PC-3 (cell line): Measurements from ENCODE around the gene GNB2. TPM values are rescaled to one million over a fixed set of nuclear protein-coding genes. Genes with fewer than 3 reads are reported as not detected.

Experiments
- ATAC-seq: fragments of 200-7000 bp; cut with Tn5 transposase; 2 replicates; pipeline ENCODE4 v1.9.1; 2020; ENCODE audit warnings: mild to moderate bottlenecking, moderate library complexity
- BruUV-seq: library from RNA; stranded (reverse); fragments of 400-500 nt; replicated peaks from 2 replicates; lab custom pipeline; 2021; lab: Mats Ljungman, UMichigan
- CTCF ChIA-PET: fragments of 300-600 bp; sonication (Branson Sonifier 250); formaldehyde crosslinking; loops from one replicate; lab custom pipeline; 2022; ENCODE audit warnings: antibody characterized with exemption; lab: Charles Lee
- POLR2A ChIA-PET: fragments of 300-600 bp; sonication (Branson Sonifier 250); formaldehyde crosslinking; loops from one replicate; lab custom pipeline; 2022; ENCODE audit warnings: antibody characterized with exemption; ENCODE audit not compliant: unreplicated experiment; lab: Charles Lee
- DNase-seq: peaks from one replicate; pipeline ENCODE4 v3.0.0-alpha.2; 2015
- H2AFZ ChIP-seq: fragments of 300-600 bp; sonication (generic); 2 replicates; pipeline ENCODE4 v1.6.0; 2016; ENCODE audit warnings: antibody characterized with exemption, low read length
- H3F3A ChIP-seq: fragments of 300-600 bp; sonication (generic); one replicate; pipeline ENCODE4 v1.6.0; 2017; ENCODE audit warnings: antibody characterized with exemption, low read length, control low read depth, mild to moderate bottlenecking; ENCODE audit not compliant: unreplicated experiment
- H3K27ac ChIP-seq: fragments of 300-600 bp; sonication (generic); 2 replicates; pipeline ENCODE4 v1.5.1; 2016; ENCODE audit warnings: mild to moderate bottlenecking, low read length
- H3K27me3 ChIP-seq: fragments of 300-600 bp; sonication (generic); 2 replicates; pipeline ENCODE4 v1.6.1; 2016; ENCODE audit warnings: low read length, mixed read lengths
- H3K36me3 ChIP-seq: fragments of 300-600 bp; sonication (generic); 2 replicates; pipeline ENCODE4 v1.6.1; 2016; ENCODE audit warnings: low read depth, mixed run types, low read length, mixed read lengths
- H3K4me1 ChIP-seq: fragments of 300-600 bp; sonication (generic); 2 replicates; pipeline ENCODE4 v1.5.1; 2016; ENCODE audit warnings: low read length; ENCODE audit not compliant: insufficient read depth
- H3K4me2 ChIP-seq: fragments of 300-600 bp; sonication (generic); 2 replicates; pipeline ENCODE4 v1.6.0; 2016; ENCODE audit warnings: low read length
- H3K4me3 ChIP-seq: fragments of 300-600 bp; sonication (generic); 2 replicates; pipeline ENCODE4 v1.5.1; 2016; ENCODE audit warnings: mild to moderate bottlenecking, low read length, mixed read lengths
- H3K79me2 ChIP-seq: fragments of 300-600 bp; sonication (generic); 2 replicates; pipeline ENCODE4 v1.6.1; 2017; ENCODE audit warnings: low read length, mixed read lengths
- H3K9ac ChIP-seq: fragments of 300-600 bp; sonication (generic); 2 replicates; pipeline ENCODE4 v1.6.0; 2016; ENCODE audit warnings: mild to moderate bottlenecking, low read length
- H3K9me2 ChIP-seq: fragments of 300-600 bp; sonication (generic); replicated peaks from 2 replicates; pipeline ENCODE4 v1.6.1; 2016; ENCODE audit warnings: mixed run types, low read length, mixed read lengths
- H3K9me3 ChIP-seq: fragments of 300-600 bp; sonication (generic); 2 replicates; pipeline ENCODE4 v1.6.1; 2016; ENCODE audit warnings: low read length, mixed read lengths
- H4K20me1 ChIP-seq: fragments of 300-600 bp; sonication (generic); 2 replicates; pipeline ENCODE4 v1.6.1; 2016; ENCODE audit warnings: low read length, mixed read lengths
- CTCF ChIP-seq: fragments of 300-600 bp; sonication (generic); conservative IDR thresholded peaks from 2 replicates; pipeline ENCODE4 v1.5.1; 2017; ENCODE audit warnings: antibody characterized with exemption, low read depth, mild to moderate bottlenecking, low read length
- EZH2 ChIP-seq: fragments of 300-600 bp; sonication (generic); IDR thresholded peaks from one replicate; pipeline ENCODE4 v1.6.1; 2017; ENCODE audit warnings: antibody characterized with exemption, mild to moderate bottlenecking, low read length; ENCODE audit not compliant: unreplicated experiment
- EZH2phosphoT487 ChIP-seq: fragments of 300-600 bp; sonication (generic); IDR thresholded peaks from 2 replicates; pipeline ENCODE4 v1.6.1; 2018; ENCODE audit warnings: mild to moderate bottlenecking, antibody characterized with exemption, low read length, borderline replicate concordance
- intact Hi-C: fragments of 100-400 bp; cut with micrococcal nuclease; formaldehyde crosslinking; loops from 2 replicates; pipeline ENCODE4 v1.9.0; 2023
- total RNA-seq: library from RNA; depleted of rRNA; stranded (reverse); fragments of >200 nt; gene quantifications from 2 replicates; pipeline ENCODE4 v1.2.3, GENCODE V29; 2014

The GNB2 gene
- total RNA-seq, 1 experiment from 2014 or later = 164 TPM

GRCh38 chr7:100640517-100641440 lies 32.8 kb upstream of the GNB2 start:
- TF ChIP-seq EZH2 = no peak
- no peak for TF ChIP-seq EZH2phosphoT487
- TF ChIP-seq CTCF = no peak
- BruUV-seq = no TSS peak
- intact Hi-C loops = no loop called here
- Histone ChIP-seq H2AFZ (no peak overlapping the region), H3K27me3 (no peaks in the 10 kb centered on the region), H3K36me3 (no peaks in the 10 kb centered on the region), H4K20me1 (no peaks in the 10 kb centered on the region), H3F3A (no peaks in the 10 kb centered on the region), H3K9ac (no peak overlapping the region), H3K4me2 (no peak overlapping the region), H3K9me3 (no peaks in the 10 kb centered on the region), H3K79me2 (no peaks in the 10 kb centered on the region), H3K4me3 (no peak overlapping the region), H3K4me1 (no peaks in the 10 kb centered on the region), H3K27ac (no peak overlapping the region), H3K9me2 (no peaks in the 10 kb centered on the region)
- POLR2A ChIA-PET = no interaction called here
- DNase-seq (no peak), ATAC-seq (no peak)
- CTCF ChIA-PET = no interaction called here

GRCh38 chr7:100641463-100641859 lies 32.1 kb upstream of the GNB2 start, which contains the start of gene TFR2:
Gene TFR2 (minus strand): TSS chr7:100641552. CDS start chr7:100641509, 43 bp downstream.
- no TSS peak for BruUV-seq
- no peak within 1 kb of the TSS for H2AFZ ChIP-seq
- H3K4me2 ChIP-seq = no peak within 1 kb of the TSS
- no peaks in the 10 kb centered on the region for H3K4me1 ChIP-seq
- H3K36me3 ChIP-seq = no peaks in the 10 kb centered on the region
- POLR2A ChIA-PET = no interaction called here
- H4K20me1 ChIP-seq = no peaks in the 10 kb centered on the region
- H3K9me2 ChIP-seq = no peaks in the 10 kb centered on the region
- H3K4me3 ChIP-seq = no peak within 1 kb of the TSS
- H3K9ac ChIP-seq = no peak within 1 kb of the TSS
- ATAC-seq = no peak
- H3K27ac ChIP-seq = no peak within 1 kb of the TSS
- no peak for DNase-seq
- CTCF ChIA-PET = no interaction called here
- no peaks in the 10 kb centered on the region for H3K27me3 ChIP-seq
- H3K79me2 ChIP-seq = no peaks in the 10 kb centered on the region
- intact Hi-C loops = no loop called here
- TF ChIP-seq EZH2phosphoT487 = no peak
- TF ChIP-seq CTCF = no peak
- TF ChIP-seq EZH2 = no peak
- H3F3A ChIP-seq = no peaks in the 10 kb centered on the region
- H3K9me3 ChIP-seq = no peaks in the 10 kb centered on the region
